Measurements from ENCODE around the gene JAKMIP1. TPM values are rescaled to one million over a fixed set of nuclear protein-coding genes. Genes with fewer than 3 reads are reported as not detected.

The JAKMIP1 gene
- total RNA-seq, 6 donors from 2014 or later: 0.40 to 6.8 (median 1.0) TPM

- DNase-seq (no peak), ATAC-seq (ENCODE audit: low FRiP score in 2 of 2) (no peak)
- Histone ChIP-seq H3K4me1 (no peaks in the 10 kb centered on the region), H3K4me3 (no peak overlapping the region), H3K36me3 (no peaks in the 10 kb centered on the region), H3K27me3 (no peaks in the 10 kb centered on the region), H3K9me3 (no peaks in the 10 kb centered on the region), H3K27ac (no peak overlapping the region)
- 72 to 89% methylated on average over 11 to 20 of the region's 20 CpGs for WGBS, 2 donors
- TF ChIP-seq EP300 (IDR thresholded peaks at IDR 0.05) (no peak), POLR2A (IDR thresholded peaks at IDR 0.05) (no peak), POLR2AphosphoS5 (IDR thresholded peaks at IDR 0.05) (no peak)
- TF ChIP-seq, protein P1, sequence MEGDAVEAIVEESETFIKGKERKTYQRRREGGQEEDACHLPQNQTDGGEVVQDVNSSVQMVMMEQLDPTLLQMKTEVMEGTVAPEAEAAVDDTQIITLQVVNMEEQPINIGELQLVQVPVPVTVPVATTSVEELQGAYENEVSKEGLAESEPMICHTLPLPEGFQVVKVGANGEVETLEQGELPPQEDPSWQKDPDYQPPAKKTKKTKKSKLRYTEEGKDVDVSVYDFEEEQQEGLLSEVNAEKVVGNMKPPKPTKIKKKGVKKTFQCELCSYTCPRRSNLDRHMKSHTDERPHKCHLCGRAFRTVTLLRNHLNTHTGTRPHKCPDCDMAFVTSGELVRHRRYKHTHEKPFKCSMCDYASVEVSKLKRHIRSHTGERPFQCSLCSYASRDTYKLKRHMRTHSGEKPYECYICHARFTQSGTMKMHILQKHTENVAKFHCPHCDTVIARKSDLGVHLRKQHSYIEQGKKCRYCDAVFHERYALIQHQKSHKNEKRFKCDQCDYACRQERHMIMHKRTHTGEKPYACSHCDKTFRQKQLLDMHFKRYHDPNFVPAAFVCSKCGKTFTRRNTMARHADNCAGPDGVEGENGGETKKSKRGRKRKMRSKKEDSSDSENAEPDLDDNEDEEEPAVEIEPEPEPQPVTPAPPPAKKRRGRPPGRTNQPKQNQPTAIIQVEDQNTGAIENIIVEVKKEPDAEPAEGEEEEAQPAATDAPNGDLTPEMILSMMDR (IDR thresholded peaks at IDR 0.05): no peak
These were observed 175.9 kb downstream of the JAKMIP1 start for GRCh38 chr4:6024313-6024960.

- DNase-seq (no peak), ATAC-seq (ENCODE audit: low FRiP score in 2 of 2) (no peak)
- no peaks in the 10 kb centered on the region for H3K27me3 ChIP-seq
- H3K9me3 ChIP-seq: no peaks in the 10 kb centered on the region
- TF ChIP-seq, protein P1 (IDR thresholded peaks at IDR 0.05): no peak
- no peak for TF ChIP-seq POLR2A (IDR thresholded peaks at IDR 0.05)
- no peak for TF ChIP-seq POLR2AphosphoS5 (IDR thresholded peaks at IDR 0.05)
- no peak for TF ChIP-seq EP300 (IDR thresholded peaks at IDR 0.05)
- H3K4me1 ChIP-seq: no peaks in the 10 kb centered on the region
- H3K27ac ChIP-seq: no peak overlapping the region
- 54 to 72% methylated on average over 10 of the region's 10 CpGs for WGBS, 2 donors
- no peaks in the 10 kb centered on the region for H3K36me3 ChIP-seq
- no peak overlapping the region for H3K4me3 ChIP-seq
These were observed 176.6 kb downstream of the JAKMIP1 start for GRCh38 chr4:6023731-6024130.

DNA sequence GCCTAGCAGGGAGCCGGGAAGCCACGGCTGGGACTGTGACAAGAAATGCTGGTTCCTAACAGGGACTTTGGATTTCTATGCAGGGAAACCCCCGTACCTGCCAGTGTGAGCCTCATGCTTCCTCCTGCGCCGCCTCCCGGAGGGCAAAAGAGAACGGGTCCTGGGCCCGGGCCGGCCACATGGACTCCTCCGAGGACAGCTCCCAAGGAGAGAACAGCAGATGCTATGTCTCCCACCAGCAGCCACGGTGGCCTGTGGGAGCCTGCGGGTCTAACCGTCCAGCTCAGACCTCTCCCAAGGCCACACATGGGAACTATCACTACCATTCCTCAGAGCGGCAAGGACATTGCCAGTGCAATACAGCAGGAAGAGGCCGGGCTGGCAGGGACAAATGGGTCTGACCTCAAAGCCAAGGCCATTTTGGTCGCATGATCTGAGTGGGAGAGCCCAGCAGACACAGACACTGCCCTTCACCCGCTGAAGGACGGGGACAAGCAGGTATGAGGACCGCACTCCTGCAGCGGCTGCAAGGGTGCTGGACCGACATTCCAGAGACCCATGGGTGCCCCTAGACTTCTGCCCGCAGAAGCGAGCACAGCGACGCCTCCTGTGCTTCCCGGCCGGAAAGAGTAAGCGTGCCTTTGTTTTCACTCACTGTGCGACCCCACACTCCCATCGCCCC is 177.6 kb downstream of the JAKMIP1 start:
- TF ChIP-seq POLR2A (IDR thresholded peaks at IDR 0.05) (no peak), POLR2AphosphoS5 (IDR thresholded peaks at IDR 0.05) (no peak), EP300 (IDR thresholded peaks at IDR 0.05) (no peak)
- TF ChIP-seq, protein P1 (IDR thresholded peaks at IDR 0.05): no peak
- ATAC-seq (ENCODE audit: low FRiP score in 2 of 2) (no peak), DNase-seq (peak in 1 of 2 donors; percentile 72)
- no peaks in the 10 kb centered on the region for H3K27me3 ChIP-seq
- no peaks in the 10 kb centered on the region for H3K4me1 ChIP-seq
- H3K27ac ChIP-seq: no peak overlapping the region
- WGBS, 2 donors: 78 to 85% methylated on average over 12 to 30 of the region's 30 CpGs
- no peak overlapping the region for H3K4me3 ChIP-seq
- no peaks in the 10 kb centered on the region for H3K36me3 ChIP-seq
- no peaks in the 10 kb centered on the region for H3K9me3 ChIP-seq

DNA sequence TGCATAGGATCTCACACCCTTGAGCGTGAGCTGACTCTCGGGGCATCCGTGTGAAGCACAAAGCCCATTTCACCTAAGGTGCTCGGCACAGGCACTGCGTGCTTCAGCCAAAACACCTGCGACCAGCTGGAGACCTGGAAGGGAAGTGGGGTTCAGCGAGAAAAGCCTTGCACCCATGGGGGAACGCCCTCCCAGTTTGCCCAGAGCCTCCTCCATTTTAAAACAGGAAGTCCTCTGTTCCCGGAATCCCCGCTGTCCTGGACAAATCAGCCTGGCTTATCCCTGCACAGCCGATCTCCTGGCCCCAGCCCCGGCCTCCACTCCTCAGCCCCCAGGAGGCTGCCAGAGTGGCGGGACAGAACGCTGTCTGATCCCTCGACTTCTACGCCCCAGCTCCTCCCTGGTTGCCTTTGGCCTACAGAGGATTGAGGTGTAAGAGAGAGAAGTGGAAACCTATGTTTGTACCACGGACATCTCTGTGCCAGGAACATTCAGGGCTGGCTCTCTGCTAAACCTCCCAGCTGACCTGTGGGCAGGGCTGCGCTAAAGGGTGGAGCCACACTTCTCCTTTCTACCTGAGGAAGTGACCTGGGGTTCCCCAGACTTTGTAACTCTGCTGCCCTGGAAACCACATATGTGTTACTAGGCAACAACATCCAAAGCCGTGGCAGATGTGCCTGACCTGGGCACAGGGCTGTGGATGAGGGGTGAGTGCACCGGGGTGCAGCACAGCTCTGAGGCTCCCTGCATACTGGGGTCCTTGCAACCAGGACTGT is 178.3 kb downstream of the JAKMIP1 start:
- H3K4me1 ChIP-seq: no peaks in the 10 kb centered on the region
- DNase-seq: no peak
- ATAC-seq (ENCODE audit: low FRiP score in 2 of 2): no peak
- TF ChIP-seq EP300 (IDR thresholded peaks at IDR 0.05): no peak
- TF ChIP-seq POLR2AphosphoS5 (IDR thresholded peaks at IDR 0.05): no peak
- TF ChIP-seq, protein P1 (IDR thresholded peaks at IDR 0.05): no peak
- no peak for TF ChIP-seq POLR2A (IDR thresholded peaks at IDR 0.05)
- H3K27me3 ChIP-seq: no peaks in the 10 kb centered on the region
- H3K9me3 ChIP-seq: no peaks in the 10 kb centered on the region
- no peak overlapping the region for H3K4me3 ChIP-seq
- WGBS, 2 donors: 83 to 84% methylated on average over 12 to 20 of the region's 20 CpGs
- no peak overlapping the region for H3K27ac ChIP-seq
- no peaks in the 10 kb centered on the region for H3K36me3 ChIP-seq

Data from upper lobe of left lung (tissue), 6 donors.